ENCODE results near the gene COL11A1.
"Not testable (repeated sequence)": the region's sequence is repeated elsewhere in the genome, so short reads cannot be mapped to it uniquely, and the experiment has no call there.

The COL11A1 gene

DNA sequence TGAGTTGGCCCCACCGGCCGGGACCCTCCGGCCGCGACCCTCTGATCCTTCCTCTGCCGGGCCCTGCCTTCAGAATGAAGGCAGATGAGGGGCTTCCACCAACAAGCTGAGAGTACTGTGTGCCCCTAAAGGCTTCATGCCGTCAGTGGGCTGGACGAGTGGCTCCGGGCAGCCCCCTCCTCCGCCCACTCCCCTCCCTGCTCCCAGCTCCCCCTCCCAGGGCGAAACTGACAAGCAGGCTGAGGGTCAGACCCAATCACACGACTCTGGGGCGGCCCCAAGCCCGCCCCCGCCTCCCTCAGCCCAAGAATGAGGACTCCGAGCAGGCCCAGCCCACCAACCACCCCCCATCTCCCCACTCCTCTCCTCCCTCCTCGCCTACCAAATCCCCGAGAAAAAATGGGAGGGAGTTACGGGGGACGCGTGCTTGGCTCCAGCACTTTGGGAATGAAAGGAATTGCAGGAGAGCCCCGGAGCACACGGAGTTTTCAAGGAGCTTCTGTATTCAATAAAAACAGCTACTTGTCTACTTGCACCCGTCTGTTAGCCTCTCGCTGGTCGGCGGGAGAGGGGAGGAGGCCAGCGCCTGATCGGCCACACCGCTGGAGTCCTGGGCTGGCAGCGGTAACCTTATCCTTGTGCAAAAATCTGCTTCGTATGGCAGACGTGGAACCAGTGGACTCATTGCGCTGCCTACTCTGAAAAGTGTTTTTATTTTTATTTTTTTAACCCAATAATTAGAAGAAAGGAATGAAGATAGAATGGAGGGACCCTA, at the start of gene COL11A1:
TSS of gene COL11A1 (minus strand) at position 147 of the 775 bp plus-strand sequence. CDS start 344 bp downstream, outside the sequence.
- in situ Hi-C loops (cut with MboI; ENCODE audit: low sequenced_read_pairs): no loop called here

DNA sequence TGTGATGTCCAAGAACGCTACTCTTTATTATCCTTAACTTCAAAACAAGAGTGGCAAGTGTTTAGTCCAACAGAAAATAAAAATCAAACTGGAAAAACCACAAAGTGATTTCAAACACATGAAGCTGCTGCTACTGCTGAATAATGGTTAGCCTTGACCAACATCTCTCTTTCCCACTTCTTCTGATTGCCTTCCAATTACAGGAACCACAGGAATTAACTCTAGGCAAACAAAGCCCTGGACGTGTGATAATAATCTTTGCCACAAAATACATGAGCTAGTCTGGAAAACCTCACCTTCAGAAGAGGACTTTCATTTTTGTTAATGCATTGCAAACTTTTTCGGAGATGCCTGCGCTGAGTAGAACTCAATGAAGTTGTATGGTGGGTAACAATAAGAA, 48.6 kb upstream of the COL11A1 start:
- in situ Hi-C loops (cut with MboI; ENCODE audit: low sequenced_read_pairs): no loop called here

DNA sequence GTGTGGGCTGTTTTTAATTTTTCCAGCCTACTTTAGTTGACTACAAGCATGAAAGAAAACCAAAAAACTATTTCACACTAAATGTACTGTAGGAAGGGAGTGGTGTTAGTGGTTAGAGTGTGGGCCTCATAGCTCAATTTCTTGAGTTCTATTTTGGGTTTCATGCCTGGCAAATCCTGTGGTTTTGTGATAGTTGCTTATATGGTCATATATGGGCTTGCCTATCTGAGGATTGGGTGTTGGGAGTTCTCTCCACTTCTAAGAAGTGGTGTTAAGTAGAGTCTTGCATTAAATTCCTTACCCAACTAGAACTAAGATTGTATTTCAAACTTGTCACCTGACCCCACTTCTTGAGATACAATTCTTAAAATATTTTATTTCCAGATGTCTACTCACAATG, 37.8 kb upstream of the COL11A1 start:
- in situ Hi-C loops (cut with MboI; ENCODE audit: low sequenced_read_pairs): no loop called here

GRCh38 chr1:103145449-103145848, 37.1 kb upstream of the COL11A1 start:
- in situ Hi-C loops (cut with MboI; ENCODE audit: low sequenced_read_pairs): no loop called here

- in situ Hi-C loops (cut with MboI; ENCODE audit: low sequenced_read_pairs): no loop called here
Observed at GRCh38 chr1:103144681-103145080, 36.4 kb upstream of the COL11A1 start.

DNA sequence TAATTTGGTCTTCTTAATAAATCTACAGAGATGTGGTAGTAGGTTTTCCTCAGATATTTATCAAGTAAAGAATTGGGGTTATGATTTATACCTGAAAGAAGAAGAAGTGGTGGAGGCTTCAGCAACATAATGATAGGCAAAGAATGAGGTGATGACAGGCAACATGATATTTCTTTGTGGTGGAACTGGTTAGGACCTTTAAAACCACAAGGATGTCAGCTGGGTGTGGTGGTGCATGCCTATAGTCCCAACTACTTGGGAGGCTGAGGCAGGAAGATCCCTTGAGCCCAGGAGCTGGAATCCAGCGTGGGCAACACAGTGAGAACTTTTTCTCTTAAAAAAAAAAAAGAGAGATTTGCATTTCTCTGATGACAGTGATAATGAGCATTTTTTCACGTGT, 34.1 kb upstream of the COL11A1 start:
- in situ Hi-C loops (cut with MboI; ENCODE audit: low sequenced_read_pairs): no loop called here

- in situ Hi-C loops (cut with MboI; ENCODE audit: low sequenced_read_pairs): no loop called here
Observed at GRCh38 chr1:103129796-103130195, 21.5 kb upstream of the COL11A1 start.

- in situ Hi-C loops (cut with MboI; ENCODE audit: low sequenced_read_pairs): no loop called here
Observed at GRCh38 chr1:103129255-103129654, 20.9 kb upstream of the COL11A1 start.

GRCh38 chr1:103128256-103128655, 19.9 kb upstream of the COL11A1 start:
- in situ Hi-C loops (cut with MboI; ENCODE audit: low sequenced_read_pairs): not testable (repeated sequence)

DNA sequence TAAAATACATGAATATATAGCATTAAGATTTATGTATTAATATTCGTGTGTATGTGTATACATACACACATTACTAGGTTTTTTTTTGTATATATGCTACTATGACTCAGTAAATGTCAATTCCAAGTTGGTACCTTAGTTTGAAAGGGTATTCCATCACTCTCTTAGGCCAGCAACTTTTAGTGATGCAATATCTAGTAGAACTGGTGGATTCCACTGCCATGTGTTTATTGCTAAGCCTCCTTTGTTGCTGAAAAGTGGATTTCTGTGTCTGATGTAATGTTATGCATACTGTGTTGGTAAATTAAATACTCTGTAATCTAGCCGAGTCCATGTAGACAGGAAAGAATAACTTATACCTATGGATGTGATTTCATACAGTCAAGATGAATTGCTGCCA, 16.9 kb upstream of the COL11A1 start:
- in situ Hi-C loops (cut with MboI; ENCODE audit: low sequenced_read_pairs): no loop called here

DNA sequence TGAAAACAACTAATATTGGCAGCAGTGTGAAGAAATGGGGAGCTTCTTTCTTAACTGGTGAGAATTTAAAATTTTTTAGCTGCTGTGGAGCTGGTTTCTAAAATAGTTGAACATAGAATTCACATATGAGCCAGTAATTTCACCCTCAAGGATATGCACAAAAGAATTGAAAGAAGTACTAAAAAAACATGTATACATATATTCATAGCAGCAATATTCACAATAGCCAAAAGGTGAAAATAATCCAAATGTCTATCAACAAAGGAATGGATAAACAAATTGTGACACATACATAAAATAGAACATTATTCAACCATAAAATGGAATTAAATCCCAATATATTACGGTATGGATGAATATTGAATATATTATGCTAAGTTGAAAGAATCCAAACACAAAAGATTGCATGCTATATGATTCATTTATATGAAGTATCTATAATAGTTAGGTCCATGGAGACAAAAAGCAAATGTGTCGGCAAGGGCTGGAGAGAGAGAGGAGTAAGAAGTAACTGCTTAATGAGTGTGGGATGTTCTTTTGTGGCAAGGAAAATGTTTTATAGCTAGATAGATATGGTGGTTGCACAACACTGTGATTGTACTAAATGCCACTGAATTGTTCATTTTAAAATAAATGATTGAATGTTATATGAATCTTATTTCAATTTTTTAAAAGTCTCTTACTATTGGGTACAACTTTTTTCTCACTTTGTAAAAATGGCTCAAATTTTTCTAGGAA, 14.8 kb upstream of the COL11A1 start:
- in situ Hi-C loops (cut with MboI; ENCODE audit: low sequenced_read_pairs): no loop called here

DNA sequence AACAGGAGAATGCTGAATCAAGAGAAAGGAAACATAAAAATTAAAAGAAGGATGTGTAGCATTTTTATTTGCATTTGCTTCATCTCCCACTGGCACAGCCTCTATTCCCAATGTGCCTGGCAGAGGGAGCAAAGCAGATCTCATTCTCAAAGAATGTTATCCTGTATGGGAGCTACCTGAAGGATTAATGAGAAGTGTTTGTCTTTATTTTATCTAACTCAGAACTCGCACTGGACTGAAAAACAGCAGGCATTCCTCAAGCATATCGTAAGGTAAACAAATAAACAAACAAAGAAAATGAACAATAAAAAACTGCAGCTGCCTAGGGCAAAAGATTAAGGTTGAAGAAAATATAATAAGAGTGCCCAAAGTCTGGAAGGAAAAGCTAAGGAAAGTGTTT, 12.7 kb upstream of the COL11A1 start:
- in situ Hi-C loops (cut with MboI; ENCODE audit: low sequenced_read_pairs): no loop called here

DNA sequence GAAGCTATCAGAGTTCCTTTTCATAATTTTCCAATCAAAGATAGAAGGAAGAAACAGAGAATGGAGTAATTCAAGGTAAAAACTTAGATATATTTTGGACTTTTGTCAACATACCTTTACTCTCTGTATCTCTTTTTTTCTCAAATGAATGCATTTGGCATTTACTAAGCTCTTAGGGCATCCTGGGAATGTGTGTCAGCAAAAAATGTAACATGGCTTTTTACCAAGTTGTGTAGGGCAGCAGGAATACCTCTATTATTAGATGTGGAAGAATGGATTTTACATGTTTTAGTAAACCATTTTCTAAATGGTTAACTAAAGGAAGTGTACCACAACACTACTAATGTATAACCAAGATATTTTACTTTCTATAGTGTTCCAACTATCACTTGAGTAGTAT, 4.2 kb upstream of the COL11A1 start:
- in situ Hi-C loops (cut with MboI; ENCODE audit: low sequenced_read_pairs): no loop called here

GRCh38 chr1:103111926-103112325, 3.6 kb upstream of the COL11A1 start:
- in situ Hi-C loops (cut with MboI; ENCODE audit: low sequenced_read_pairs): no loop called here

DNA sequence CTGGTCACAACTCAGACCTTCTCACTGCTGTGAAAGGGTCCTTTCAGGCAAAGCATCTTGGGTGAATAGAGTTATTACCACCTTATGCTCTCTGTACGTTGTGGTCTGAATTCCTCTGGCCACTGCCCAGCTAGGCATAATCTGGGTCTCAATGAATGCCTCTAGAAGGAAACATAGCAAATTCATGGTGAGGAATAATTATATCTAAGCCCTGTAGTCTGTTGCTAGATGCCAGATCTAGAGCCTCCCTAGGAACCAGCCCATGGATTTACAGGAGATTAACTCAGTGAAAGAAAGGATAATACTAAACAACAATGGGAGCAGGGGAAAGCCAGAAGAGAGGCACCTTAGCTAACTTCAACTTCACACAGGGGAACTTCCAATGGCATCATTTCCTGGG, 2.4 kb upstream of the COL11A1 start:
- in situ Hi-C loops (cut with MboI; ENCODE audit: low sequenced_read_pairs): no loop called here

DNA sequence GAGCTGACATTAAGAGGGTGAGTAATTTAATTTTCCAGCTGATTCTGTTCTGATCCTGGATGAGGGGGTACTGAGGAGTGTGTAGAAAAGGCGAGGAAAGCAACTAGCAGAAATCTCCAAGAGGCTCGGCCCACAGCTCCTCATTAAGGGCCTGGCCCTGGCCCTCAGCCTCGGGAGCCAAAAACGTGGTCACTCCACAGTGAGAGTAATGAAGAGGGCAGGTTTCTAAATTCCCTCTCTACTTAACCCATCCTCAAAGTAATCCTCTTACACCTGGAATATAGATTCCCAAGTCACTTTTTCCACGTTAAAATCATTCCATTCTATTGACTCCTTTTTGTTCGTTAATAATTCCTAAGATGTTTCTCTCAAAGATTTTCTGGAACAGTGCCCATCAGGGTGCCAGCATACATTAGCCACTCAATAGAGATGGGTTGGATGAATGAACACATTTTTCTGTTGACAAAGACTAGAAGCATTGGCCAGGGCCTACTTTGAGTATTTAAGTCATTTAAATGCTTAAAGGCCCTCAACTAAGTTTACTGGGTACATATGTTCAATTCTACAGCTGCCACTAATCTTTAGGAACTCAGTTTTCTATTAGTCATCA, 1.1 kb upstream of the COL11A1 start:
- in situ Hi-C loops (cut with MboI; ENCODE audit: low sequenced_read_pairs): no loop called here

DNA sequence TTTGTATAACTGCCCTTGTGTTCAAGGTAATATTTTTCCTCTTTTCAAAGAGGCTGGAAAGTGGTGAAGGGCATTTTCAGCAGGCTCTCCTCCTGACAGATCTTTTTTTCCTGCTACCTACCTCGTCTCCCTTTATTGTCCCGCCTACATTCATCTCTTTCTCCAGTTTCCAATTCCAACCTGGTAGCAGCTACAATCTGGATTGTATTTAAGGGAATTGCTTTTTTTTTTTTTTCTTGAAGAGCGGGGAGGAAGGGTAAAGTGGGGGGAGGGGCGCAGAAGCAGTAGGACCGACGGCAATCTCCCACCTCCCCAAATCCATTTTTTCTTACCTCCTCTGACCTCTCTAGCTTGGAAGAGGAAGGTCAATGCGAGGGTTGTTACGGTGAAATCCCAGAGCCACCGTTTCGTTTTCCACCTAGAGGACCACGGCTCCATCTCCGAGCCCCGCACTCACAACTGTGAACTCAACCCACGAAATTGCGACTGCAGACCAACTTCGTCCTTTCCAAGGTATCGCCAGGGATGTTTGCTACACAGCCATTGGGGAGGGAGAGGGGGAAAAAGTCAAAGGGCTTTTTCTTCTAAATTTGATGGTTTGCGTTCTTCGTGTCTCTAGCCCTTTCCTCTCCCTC, 464 bp downstream of the COL11A1 start:
- in situ Hi-C loops (cut with MboI; ENCODE audit: low sequenced_read_pairs): no loop called here

GRCh38 chr1:103106426-103107341, 1.6 kb downstream of the COL11A1 start:
- in situ Hi-C loops (cut with MboI; ENCODE audit: low sequenced_read_pairs): no loop called here

DNA sequence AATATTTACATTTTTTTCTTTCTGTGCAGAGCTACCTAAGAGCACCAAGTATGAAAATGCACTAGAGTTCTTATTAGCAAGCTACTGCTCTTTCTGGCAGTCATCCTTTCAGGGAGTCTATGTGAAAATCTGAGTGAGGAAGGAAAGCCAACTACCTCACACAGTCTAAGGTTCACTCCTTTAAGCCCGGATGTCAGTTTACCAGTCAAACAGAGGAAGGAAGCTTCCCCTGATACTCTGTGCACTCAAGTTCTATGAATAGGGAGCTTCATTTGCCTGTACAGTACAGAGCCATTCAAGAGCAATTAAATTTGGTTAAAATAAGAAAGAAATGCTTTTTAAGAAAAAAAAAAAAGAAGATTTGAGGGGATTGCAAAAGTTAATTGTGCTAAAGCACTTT, 6.9 kb downstream of the COL11A1 start:
- in situ Hi-C loops (cut with MboI; ENCODE audit: low sequenced_read_pairs): no loop called here

- in situ Hi-C loops (cut with MboI; ENCODE audit: low sequenced_read_pairs): no loop called here
Observed at GRCh38 chr1:103089221-103089620, 19.1 kb downstream of the COL11A1 start.
